CD4-positive, alpha-beta T cell treated with Interleukin-1 beta for 1 hour (primary cell): ENCODE data around the gene ZNF775.

Source experiments
- DNase-seq, 2 donors: peaks; one replicate each; pipeline ENCODE4 v3.0.0-alpha.2; 2020 to 2022

The ZNF775 gene

GRCh38 chr7:150415161-150416153 lies 36.3 kb downstream of the ZNF775 start:
- DNase-seq = no peak

- no peak for DNase-seq
Observed at GRCh38 chr7:150417239-150417638, 38.1 kb downstream of the ZNF775 start.

DNA sequence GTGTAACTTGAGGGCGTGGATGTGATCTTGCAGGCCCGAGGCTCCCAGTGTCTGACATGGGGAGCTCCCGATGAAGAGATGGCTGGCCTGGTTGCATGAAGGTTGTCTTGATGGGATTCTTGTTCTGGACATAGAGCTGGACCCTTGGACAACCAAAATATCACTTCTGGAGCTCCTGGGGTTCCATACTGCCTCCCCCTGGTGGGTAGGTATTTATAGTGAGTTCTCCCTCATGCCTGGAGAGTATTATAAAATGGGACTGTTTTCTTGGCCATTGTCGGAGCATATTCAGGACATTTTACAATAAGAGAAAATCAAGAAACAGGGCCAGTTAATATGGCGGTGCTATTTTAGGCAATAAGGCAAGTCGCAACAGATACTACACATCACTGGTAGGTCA lies 38.7 kb downstream of the ZNF775 start:
- no peak for DNase-seq

- no peak for DNase-seq
Observed at GRCh38 chr7:150420242-150420641, 41.1 kb downstream of the ZNF775 start.

GRCh38 chr7:150420987-150421674 lies 42.0 kb downstream of the ZNF775 start:
- DNase-seq = peak; percentile 84 to 88

DNA sequence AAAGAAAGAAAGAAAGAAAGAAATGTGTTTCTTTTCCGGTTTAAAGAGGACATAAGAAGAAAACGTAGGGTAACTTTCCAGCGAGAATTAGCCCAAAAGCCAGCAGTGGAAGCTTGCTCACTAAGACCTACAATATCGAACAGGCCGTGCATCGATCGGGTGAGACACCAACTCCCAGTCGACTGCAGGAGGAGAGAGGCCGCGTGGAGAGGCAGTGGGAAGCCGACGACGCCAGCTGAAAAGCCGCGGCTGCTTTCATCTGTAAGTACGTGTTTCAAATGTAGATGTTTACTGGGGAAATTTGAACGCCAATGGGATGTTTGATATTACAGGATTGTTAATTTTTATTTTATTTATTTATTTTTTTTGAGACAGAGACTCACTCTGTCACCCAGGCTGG lies 42.7 kb downstream of the ZNF775 start:
- DNase-seq = no peak

DNA sequence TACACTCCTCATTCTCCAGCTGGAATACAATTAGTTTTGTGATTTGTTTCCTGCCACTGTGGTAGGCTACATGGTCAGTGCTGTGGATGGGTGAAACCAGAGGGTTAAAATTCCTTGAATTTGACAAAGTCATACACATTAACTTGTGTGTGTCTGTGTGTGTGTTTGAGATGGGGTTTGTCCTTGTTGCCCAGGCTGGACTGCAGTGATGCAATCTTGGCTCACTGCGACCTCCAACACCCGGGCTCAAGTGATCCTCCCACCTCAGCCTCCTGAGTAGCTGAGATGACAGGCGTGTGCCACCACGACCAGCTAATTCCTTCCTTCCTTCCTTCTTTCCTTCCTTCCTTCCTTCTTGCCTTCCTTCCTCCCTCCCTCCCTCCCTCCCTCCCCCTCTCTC lies 46.5 kb downstream of the ZNF775 start:
- DNase-seq = no peak

GRCh38 chr7:150428671-150429451 lies 49.7 kb downstream of the ZNF775 start:
- no peak for DNase-seq

DNA sequence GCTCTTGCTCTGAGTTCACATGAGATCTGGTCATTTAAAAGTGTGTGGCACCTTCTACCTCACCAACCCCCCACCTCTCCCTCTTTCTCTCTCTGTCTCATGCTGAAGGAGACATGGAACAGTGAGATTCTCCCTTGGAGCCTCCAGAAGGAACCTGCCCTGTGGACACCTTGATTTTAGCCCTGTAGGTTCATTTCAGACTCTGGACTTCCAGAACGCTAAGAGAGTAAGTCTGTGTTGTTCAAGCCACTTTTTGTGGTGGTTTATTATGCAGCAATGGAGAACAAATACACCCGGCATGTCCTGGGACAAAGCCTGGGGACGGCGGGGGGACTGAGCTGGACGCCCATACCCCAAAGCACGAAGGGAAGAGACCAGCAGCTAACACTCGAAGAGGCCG lies 50.6 kb downstream of the ZNF775 start:
- DNase-seq = no peak

DNA sequence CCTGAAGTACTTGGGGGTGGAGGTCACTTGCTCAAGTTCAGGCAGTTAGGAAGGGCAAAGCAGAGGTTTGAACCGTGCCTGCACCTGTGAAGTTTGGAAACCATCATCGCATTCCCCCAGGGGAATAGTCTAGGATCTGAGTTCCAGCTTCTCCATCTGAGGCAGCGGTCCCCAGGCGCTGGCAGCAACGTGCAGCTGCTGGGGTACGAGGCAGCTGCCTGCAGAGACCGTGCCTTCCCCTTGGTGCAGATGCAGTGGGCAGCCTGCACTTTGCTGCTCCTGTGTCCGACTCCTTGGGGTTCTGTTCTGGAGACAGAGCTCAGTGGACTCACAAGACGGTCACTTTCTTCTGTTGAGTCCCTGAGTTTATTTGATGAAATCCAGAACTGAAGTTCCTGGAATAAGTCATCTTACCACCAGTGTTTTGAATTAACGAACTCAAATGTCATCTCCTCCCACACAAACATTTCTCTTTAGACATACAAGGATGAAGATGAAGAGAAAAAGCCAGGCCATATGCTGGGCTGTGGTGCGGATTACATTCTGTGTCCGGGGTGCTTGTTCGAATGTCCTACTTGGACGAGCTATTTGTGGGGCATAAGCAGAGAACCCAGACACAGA lies 51.4 kb downstream of the ZNF775 start:
- DNase-seq = no peak

GRCh38 chr7:150431839-150432658 lies 52.9 kb downstream of the ZNF775 start:
- no peak for DNase-seq

- no peak for DNase-seq
Observed at GRCh38 chr7:150432915-150433892, 54.1 kb downstream of the ZNF775 start.

DNA sequence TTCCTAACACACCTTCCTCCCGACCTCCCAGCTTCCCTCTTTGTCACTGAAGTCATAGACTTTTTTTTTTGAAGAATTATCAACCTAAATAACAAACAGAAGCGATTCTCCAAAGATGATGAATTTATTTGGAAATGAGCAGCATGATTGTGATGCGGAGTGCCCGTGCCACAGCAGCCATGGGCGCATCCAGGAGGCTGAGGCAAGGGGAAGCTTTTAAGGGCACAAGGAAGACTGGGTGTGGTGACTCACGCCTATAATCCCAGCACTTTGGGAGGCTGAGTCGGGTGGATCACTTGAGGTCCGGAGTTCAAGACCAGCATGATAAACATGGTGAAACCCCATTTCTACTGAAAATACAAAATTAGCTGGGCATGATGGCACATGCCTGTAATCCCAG lies 55.1 kb downstream of the ZNF775 start:
- no peak for DNase-seq

- DNase-seq = no peak
Observed at GRCh38 chr7:150435047-150435389, 55.9 kb downstream of the ZNF775 start.

DNA sequence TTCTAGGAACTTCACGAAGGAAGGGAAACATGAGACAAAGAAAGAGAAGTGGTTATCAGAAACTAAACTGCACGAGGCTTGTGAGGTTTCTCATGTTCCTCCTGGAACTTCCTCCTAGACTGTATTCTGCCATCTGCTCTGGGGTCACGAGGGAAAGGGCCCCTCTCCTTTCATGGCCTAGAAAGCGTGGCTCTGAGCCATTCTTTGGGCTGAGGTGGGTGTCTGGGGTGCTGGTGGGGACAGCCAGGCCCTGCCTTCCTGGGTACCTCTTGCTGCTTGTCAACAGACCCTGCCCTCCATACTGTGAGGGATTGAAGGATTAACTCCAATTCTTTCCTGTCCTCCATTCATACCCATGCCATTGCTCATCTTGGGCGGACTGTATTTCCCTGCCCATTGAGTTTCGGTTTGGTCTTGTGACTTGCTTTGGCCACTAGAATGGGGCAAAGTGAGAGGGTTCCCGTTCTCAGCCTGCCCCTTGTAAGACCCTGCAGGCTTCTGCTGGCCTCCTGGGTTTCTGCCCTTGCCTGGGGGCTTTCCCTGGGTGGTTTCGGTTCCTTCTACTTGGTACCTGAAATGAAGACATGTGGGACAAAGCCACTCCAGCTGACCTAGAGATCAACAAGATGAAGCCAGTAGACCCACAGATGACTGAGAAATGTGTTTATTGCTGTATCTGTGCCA lies 56.4 kb downstream of the ZNF775 start:
- peak in 1 of 2 donors; percentile 79 for DNase-seq

GRCh38 chr7:150439967-150440366 lies 60.8 kb downstream of the ZNF775 start:
- DNase-seq = no peak

DNA sequence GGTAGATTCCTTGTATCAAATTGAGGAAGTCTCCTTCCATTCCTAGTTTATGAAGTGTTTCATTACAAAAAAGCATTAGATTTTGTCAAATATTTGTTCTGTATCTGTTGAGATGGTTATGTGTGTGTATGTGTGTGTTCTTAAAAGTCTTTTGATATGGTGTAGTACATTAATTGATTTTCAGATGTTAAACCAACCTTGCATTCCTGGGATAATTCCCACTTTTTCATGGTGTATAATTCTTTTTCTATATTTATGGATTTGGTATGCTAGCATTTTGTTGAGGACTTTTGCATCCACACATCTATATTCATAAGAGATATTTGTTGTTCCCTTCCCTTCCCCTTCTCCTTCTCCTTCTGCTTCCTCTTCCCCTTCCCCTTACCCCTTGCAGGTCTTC lies 62.4 kb downstream of the ZNF775 start:
- DNase-seq = no peak

DNA sequence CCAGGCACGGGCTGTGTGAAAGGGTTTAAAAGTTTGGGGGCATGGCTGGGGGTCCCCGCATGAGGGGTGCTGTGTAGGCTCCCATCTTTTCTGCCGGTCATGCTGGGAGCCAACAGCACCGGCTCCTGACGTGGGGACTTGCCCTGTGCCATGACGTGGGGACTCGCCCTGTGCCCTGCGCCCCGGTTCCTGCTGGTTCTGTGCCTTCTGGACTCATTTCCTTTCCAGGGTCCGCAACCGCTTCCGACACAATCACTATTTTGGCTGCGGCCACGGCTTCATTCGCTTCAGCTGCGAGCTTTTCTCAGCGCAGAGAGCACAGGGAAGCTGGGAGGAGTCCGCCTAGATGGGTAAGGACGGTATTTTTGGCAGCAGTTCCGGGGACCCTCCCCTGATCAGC lies 63.7 kb downstream of the ZNF775 start:
- no peak for DNase-seq

DNA sequence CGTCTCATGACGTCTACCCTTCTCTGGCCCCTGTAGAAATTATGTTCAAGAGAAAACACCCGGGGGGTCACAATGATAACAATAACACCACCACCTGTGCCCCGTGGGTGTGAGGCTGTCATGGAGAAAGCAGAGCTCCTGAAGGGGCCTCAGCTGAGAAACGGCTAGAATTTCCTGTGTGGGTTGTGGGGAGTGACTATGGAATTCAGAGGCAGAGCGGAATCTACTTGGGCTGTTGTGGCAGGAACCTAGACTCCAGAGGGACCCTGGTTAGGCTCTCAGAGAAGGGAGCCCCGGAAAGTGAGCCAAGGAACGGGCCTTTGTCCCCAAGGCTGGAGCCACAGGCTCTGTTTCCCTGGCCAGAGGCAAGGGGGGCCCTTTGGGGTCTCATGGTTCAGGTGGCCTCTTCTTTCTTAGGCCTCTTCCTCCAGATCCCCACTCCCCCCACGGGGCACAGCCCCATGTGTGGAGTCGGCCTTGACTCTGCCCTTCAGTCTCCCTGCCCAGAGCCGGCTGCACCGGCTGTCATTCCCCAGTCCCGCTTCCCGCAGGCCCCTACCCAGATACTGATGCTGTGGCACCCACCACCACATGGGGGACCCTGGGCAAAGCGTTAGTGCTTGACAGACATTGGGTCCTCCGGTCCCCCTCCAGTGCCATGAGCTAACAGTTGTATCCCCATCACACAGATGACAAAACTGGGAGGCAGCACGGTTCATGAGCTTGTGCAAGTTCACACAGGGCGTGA lies 64.8 kb downstream of the ZNF775 start:
- no peak for DNase-seq
